Measurements from ENCODE around the gene CCDC194.

DNA sequence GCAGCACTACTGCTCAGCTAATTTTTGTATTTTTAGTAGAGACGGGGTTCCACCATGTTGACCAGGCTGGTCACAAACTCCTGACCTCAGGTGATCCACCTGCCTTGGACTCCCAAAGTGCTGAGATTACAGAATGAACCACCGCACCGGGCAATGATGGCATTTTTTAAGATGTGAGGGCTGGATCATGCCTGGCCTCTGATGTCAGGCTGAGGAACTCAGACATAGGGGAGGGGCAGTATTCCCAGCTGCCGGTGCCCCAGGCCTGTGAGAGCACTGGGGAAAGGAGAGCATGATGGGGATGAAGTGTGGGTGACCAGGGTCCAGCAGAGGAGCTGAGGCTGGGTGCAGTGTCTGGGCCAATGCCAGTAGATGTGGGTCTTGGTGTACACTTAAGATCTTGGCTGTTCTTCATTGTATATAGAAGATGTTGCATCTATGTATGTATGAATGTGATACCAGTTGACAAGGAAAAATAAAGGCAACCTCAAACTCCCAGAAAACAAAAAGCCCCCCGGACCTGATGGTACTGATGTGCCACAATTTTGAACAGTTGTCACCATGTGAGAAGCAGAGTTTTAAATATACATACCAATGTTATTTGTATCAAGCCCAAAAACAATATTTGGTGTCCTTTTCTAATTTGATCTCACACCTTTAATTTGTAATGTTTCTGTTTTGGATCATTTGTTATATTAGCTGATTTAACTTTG is 13.4 kb downstream of the CCDC194 start:
- TF ChIP-seq, protein P1, sequence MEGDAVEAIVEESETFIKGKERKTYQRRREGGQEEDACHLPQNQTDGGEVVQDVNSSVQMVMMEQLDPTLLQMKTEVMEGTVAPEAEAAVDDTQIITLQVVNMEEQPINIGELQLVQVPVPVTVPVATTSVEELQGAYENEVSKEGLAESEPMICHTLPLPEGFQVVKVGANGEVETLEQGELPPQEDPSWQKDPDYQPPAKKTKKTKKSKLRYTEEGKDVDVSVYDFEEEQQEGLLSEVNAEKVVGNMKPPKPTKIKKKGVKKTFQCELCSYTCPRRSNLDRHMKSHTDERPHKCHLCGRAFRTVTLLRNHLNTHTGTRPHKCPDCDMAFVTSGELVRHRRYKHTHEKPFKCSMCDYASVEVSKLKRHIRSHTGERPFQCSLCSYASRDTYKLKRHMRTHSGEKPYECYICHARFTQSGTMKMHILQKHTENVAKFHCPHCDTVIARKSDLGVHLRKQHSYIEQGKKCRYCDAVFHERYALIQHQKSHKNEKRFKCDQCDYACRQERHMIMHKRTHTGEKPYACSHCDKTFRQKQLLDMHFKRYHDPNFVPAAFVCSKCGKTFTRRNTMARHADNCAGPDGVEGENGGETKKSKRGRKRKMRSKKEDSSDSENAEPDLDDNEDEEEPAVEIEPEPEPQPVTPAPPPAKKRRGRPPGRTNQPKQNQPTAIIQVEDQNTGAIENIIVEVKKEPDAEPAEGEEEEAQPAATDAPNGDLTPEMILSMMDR (IDR thresholded peaks at IDR 0.05; ENCODE audit: low read depth, low read length, missing input control), result no peak
- TF ChIP-seq RXRA (IDR thresholded peaks at IDR 0.05) (no peak), JUND (IDR thresholded peaks at IDR 0.05) (no peak), EGR1 (IDR thresholded peaks at IDR 0.05; ENCODE audit: low read depth in 2 of 2) (no peak), GABPA (IDR thresholded peaks at IDR 0.05 in 1 of 2, conservative IDR thresholded peaks at IDR 0.05 in 1 of 2) (no peak)
- TF ChIP-seq, protein P2, sequence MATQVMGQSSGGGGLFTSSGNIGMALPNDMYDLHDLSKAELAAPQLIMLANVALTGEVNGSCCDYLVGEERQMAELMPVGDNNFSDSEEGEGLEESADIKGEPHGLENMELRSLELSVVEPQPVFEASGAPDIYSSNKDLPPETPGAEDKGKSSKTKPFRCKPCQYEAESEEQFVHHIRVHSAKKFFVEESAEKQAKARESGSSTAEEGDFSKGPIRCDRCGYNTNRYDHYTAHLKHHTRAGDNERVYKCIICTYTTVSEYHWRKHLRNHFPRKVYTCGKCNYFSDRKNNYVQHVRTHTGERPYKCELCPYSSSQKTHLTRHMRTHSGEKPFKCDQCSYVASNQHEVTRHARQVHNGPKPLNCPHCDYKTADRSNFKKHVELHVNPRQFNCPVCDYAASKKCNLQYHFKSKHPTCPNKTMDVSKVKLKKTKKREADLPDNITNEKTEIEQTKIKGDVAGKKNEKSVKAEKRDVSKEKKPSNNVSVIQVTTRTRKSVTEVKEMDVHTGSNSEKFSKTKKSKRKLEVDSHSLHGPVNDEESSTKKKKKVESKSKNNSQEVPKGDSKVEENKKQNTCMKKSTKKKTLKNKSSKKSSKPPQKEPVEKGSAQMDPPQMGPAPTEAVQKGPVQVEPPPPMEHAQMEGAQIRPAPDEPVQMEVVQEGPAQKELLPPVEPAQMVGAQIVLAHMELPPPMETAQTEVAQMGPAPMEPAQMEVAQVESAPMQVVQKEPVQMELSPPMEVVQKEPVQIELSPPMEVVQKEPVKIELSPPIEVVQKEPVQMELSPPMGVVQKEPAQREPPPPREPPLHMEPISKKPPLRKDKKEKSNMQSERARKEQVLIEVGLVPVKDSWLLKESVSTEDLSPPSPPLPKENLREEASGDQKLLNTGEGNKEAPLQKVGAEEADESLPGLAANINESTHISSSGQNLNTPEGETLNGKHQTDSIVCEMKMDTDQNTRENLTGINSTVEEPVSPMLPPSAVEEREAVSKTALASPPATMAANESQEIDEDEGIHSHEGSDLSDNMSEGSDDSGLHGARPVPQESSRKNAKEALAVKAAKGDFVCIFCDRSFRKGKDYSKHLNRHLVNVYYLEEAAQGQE (IDR thresholded peaks at IDR 0.05), result no peak
